GM12875 (cell line): ENCODE results near the gene USP10.

Experiments
- H3K4me3 ChIP-seq: one replicate; pipeline ENCODE4 v1.5.1; 2011; ENCODE audit warnings: low read depth, low read length, control low read depth
- TF ChIP-seq, protein P1 (sequence below): IDR thresholded peaks from 2 replicates; pipeline ENCODE4 v1.5.1; 2011; ENCODE audit warnings: low read depth, mild to moderate bottlenecking, control low read depth, inconsistent platforms, low read length, moderate library complexity, borderline replicate concordance; ENCODE audit not compliant: insufficient read depth

Gene USP10

DNA sequence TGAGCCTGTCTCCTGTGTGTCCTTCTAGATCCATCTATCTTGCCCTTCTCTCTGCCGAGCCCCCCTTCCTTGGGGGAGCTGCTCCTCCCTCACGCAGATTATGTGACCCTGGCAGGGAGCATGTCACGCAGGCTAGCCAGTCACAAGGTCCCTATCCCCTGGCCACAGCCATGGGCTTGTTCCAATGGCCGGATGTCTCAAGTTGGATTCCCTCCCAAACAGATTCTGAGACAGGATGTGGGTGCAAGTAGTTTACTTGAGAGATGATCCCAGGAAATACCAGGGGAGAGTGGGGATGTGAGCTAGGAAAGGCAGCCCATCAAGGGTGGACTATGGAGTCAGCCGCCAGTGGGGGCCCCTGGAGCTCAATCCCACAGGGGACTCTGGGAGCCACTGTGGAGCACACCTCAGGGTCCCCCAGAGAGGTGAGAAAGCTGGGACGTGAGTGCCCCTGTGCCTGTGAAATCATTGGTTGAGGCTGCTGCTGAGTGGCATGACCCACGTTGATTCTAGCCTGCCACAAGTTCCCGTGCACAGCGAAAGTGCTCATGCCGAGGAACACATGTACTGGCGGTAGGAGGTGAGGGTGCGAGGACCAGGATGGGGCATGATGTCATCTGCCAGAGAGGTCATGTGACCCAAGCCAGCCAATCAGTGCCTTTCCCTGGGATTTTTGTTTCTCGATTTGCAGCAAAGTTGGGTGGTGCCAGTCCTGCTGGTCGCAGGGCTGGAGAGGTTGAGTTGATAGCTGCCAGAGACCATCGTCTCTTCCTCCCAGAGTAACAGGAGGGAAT is 113.5 kb downstream of the USP10 start:
- TF ChIP-seq, protein P1, sequence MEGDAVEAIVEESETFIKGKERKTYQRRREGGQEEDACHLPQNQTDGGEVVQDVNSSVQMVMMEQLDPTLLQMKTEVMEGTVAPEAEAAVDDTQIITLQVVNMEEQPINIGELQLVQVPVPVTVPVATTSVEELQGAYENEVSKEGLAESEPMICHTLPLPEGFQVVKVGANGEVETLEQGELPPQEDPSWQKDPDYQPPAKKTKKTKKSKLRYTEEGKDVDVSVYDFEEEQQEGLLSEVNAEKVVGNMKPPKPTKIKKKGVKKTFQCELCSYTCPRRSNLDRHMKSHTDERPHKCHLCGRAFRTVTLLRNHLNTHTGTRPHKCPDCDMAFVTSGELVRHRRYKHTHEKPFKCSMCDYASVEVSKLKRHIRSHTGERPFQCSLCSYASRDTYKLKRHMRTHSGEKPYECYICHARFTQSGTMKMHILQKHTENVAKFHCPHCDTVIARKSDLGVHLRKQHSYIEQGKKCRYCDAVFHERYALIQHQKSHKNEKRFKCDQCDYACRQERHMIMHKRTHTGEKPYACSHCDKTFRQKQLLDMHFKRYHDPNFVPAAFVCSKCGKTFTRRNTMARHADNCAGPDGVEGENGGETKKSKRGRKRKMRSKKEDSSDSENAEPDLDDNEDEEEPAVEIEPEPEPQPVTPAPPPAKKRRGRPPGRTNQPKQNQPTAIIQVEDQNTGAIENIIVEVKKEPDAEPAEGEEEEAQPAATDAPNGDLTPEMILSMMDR, result no peak
- H3K4me3 ChIP-seq, result no peak overlapping the region

DNA sequence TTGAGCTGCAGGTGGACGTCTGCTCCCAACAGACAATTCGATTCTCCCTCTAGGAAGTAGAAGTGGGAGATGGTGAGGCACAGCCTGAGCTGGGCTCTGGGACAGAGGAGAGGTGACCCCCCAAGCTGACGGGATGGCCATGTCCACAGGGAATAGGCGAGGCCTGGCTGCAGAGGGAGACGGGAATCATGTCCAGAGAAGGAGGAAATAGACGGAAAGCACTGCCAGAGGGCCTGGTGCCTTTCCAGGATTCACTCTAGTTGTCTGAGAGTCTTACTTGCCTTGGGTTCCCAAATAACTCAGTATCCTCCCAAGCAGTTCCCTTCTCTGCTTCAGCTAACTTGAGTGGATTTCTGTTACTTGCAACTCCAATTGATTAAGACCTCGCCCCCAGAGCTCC is 115.7 kb downstream of the USP10 start:
- no peak overlapping the region for H3K4me3 ChIP-seq
- TF ChIP-seq, protein P1, result no peak

DNA sequence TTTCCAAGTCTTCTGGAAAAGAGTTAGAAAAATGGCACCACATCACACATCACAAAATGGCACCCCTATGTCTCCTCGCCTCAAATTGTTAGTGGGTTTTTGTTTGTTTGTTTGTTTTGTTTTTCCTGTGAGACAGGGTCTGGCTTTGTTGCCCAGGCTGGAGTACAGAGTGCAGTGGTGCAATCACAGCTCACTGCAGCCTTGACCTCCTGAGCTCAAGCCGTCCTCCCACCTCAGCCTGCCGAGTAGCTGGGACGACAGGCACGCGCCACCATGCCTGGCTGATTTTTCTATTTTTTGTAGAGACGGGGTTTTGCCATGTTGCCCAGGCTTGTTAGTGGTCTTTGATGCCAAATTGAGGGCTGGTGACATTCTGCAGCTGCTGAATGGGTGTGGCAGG is 116.2 kb downstream of the USP10 start:
- H3K4me3 ChIP-seq, result no peak overlapping the region
- TF ChIP-seq, protein P1, result no peak

DNA sequence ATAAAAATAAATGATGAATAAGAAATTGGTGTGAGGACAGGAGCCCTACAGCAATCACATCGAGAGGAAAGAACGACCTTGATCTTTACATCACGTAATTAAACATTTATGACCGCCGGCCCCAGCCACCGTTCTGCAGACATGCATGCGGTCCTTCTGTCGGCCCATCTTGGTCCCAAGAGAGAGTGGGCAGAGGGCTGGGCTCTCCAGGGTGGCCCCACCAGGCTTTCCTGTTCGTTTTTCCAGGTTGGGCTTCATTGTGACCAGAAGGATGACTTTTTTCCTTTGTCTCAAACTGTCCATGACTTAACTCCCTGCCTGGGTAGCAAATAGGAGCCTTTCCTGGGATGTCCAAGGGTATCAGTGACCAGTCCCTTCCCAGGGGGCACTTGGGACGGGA is 116.7 kb downstream of the USP10 start:
- TF ChIP-seq, protein P1, result no peak
- no peak overlapping the region for H3K4me3 ChIP-seq

DNA sequence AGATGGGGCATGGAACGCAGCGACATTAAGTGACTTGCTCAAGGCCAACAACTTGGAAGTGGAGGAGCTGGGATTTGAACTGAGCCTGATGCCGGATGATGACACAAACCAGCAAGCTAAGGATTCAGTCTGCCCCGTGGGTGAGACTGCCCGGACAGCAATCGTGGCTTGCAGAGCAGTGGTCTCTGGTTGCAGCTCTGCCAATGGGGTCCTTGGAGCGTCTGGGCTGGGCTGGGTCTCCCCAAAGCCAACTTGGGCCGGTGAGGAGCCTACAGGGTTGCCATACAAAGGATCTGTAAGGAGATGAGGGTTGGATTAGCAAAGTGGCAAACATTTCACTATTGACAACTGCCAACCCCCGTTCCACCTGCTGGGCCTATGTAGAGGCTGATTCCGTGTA is 117.4 kb downstream of the USP10 start:
- TF ChIP-seq, protein P1, result no peak
- H3K4me3 ChIP-seq, result no peak overlapping the region

DNA sequence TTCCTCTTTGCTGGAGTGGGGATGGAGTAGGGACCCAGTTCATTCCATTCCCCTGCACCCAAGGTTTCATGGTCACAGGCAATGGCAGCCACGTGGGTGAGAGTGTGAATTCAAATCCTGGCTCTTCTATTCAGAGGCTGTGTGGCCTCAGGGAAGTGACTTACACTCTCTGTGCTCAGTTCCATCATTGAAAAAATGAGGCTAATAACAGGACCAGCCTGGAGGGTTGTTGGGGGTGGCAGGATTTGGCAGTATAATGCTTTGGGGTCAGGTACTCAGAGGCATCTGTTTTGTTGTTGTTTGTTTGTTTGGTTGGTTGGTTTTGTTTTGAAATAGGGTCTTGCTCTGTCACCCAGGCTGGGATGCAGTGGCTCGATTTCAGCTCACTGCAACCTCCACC is 117.8 kb downstream of the USP10 start:
- TF ChIP-seq, protein P1, result no peak

DNA sequence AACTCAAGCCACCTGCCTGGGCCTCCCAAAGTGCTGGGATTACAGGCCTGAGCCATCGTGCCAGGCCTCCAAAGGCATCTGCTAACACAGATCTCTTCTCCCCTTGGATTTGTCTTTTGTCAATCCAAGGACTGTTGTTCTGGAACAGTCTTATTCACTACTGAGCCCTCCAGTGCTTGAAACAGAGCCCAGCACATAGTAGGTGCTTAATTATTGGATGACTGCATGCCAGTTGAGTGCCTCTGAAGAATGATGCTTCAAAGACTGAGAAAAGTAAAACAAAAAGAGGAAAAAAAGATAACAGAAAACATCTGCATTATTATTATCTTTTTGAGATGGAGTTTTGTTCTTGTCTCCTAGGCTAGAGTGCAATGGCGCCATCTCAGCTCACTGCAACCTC is 118.3 kb downstream of the USP10 start:
- H3K4me3 ChIP-seq, result no peak overlapping the region
- TF ChIP-seq, protein P1, result no peak

More for the DNA sequence above, 117.8 kb downstream of the USP10 start:
- H3K4me3 ChIP-seq, result no peak overlapping the region
